Measurements from ENCODE around the gene CRYBG2. TPM values are rescaled to one million over a fixed set of nuclear protein-coding genes. Genes with fewer than 3 reads are reported as not detected.
A peak's percentile ranks its signal among the peaks of the same experiment; 100 is the strongest.

CRYBG2 gene
- total RNA-seq, 1 donor from 2014 or later: 2.8 TPM

DNA sequence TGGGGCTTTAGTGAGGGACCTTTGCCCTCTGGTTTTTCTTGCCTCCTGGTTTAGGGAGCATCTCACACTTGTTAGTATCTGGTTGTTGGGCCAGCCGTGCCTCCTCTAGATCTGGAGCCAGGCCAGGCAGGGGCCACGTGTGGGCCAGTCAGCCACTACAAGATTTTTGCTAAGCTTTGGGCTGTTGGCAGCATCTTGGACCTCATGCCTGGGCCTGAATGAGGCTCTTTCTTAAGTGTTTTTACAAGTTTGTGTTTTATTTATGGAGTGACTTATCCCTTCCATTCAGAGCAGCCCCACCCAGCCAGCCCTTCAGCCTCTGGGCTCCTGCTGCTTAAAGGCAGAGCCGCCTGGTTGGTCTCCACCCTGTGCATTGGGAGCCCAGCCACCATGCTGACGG, 75.6 kb downstream of the CRYBG2 start:
- no peak for DNase-seq (ENCODE audit: low read depth)
- TF ChIP-seq, protein P1, sequence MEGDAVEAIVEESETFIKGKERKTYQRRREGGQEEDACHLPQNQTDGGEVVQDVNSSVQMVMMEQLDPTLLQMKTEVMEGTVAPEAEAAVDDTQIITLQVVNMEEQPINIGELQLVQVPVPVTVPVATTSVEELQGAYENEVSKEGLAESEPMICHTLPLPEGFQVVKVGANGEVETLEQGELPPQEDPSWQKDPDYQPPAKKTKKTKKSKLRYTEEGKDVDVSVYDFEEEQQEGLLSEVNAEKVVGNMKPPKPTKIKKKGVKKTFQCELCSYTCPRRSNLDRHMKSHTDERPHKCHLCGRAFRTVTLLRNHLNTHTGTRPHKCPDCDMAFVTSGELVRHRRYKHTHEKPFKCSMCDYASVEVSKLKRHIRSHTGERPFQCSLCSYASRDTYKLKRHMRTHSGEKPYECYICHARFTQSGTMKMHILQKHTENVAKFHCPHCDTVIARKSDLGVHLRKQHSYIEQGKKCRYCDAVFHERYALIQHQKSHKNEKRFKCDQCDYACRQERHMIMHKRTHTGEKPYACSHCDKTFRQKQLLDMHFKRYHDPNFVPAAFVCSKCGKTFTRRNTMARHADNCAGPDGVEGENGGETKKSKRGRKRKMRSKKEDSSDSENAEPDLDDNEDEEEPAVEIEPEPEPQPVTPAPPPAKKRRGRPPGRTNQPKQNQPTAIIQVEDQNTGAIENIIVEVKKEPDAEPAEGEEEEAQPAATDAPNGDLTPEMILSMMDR (conservative IDR thresholded peaks at IDR 0.05; ENCODE audit: low read depth, low read length): no peak
- H3K4me3 ChIP-seq (ENCODE audit: low read depth, low read length): no peak overlapping the region

DNA sequence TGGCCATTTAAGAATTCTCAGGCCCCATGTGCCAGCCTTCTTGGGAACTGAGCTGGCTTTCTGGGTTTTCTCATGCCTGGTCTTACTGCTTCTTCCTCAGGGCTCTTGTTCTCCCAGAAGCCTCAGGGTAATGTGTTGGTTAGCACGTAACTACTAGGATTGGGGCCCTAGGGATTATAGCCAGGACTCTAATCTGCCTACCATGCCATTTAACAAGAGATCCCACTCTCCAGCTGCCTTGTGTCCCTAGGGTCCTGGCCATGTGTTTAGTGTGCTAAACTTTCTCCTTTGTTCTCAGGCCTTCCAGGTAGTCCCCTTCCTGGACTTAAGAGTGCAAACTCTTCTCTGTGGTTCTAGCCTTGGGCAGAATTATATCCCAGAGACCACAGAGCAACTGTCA, 76.2 kb downstream of the CRYBG2 start:
- no peak for DNase-seq (ENCODE audit: low read depth)
- TF ChIP-seq, protein P1 (conservative IDR thresholded peaks at IDR 0.05; ENCODE audit: low read depth, low read length): no peak
- no peak overlapping the region for H3K4me3 ChIP-seq (ENCODE audit: low read depth, low read length)

DNA sequence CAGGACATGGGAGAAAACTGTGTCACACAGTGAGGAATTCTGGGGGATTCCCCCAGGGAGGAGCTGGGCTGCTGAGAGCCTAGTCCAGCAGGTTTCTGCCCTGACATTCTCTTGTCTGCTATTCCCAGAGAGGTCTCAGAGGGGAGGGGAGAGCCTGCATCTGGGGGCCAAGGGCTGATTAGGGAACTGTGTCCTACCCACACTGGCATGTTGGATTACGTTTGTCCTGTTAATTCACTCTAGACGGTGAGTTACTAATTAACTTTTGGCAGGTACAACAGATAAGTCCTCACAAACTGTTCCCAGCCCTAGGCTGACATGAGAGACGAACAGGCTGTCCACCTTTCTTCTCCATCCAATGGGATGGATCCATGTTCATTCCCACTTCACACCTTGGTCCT, 76.7 kb downstream of the CRYBG2 start:
- TF ChIP-seq, protein P1 (conservative IDR thresholded peaks at IDR 0.05; ENCODE audit: low read depth, low read length): no peak
- no peak overlapping the region for H3K4me3 ChIP-seq (ENCODE audit: low read depth, low read length)
- DNase-seq (ENCODE audit: low read depth): no peak

- TF ChIP-seq, protein P1 (conservative IDR thresholded peaks at IDR 0.05; ENCODE audit: low read depth, low read length): no peak
- DNase-seq (ENCODE audit: low read depth): no peak
- no peak overlapping the region for H3K4me3 ChIP-seq (ENCODE audit: low read depth, low read length)
Measured at GRCh38 chr1:26276432-26276838, 77.5 kb downstream of the CRYBG2 start.

DNA sequence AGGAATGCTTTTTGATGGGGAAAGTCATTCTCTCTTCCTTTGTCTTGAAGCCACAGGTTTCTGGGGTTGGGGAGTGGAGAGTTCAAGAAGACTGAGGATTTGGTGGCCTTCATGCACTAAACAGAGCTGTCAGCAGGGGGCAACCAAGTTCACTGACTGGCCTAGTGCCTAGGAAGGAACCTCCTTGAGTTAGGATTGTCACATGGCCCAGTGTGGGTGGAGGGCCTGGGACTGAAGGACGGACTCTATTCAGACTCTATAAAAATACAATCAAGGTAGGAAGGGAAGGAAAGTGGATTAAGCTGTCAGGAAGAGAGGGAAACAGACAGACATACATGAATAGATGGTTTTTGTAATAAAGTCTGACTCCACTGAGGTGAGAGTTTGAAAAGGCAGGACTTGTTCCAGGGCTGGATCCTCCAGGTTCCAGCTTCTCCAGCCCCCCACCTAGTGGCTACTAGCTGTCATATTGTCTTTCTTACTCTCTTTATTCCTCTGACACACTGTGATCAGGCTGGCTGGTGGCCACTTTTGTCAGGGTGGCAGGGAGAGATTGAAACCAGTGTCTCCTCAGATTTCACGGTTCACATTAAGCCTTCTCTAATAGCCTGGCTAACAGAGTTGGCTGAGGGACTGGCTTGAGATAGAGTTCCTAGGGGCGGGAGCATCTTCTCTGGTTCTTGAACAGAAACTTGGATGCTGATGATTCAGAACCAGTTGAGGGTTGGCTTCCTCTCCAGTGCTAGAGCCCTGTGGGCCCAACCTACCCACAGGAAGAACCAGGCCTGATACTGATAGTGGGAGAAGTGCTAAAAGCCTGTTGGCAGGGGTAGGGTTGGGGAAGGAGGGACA, 78.1 kb downstream of the CRYBG2 start:
- TF ChIP-seq, protein P1 (conservative IDR thresholded peaks at IDR 0.05; ENCODE audit: low read depth, low read length): peak; percentile 81
- peak; percentile 59 for DNase-seq (ENCODE audit: low read depth)
- H3K4me3 ChIP-seq (ENCODE audit: low read depth, low read length): no peak overlapping the region

DNA sequence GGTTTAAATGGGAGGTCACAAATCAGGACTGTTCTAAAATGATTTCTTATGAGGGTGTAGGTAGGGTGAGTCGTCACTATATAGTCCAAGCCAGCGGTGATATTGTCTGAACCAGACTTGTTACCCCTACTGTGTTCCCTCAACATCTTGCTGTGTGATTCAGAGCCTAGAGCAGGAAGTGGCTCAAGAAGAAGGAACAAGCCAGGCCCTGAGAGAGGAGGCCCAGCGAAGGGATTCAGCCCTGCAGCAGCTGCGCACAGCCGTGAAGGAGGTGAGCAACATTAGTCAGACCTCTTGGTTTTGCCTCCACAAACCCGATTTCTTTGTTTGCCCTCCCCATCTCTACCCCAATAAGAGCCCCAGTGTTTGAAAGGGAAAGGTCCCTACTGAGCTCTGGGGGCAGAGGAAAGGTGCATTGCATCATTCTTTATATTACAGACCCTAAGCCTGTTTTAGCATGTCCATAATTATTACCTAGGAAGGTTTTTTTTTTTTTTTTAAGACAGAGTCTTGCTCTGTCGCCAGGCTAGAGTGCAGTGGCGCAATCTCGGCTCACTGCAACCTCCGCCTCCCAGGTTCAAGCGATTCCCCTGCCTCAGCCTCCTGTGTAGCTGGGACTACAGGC, 79.0 kb downstream of the CRYBG2 start:
- DNase-seq (ENCODE audit: low read depth): no peak
- TF ChIP-seq, protein P1 (conservative IDR thresholded peaks at IDR 0.05; ENCODE audit: low read depth, low read length): no peak
- H3K4me3 ChIP-seq (ENCODE audit: low read depth, low read length): no peak overlapping the region

Other genes starting within 250 kb of the CRYBG2 start
- gene PDIK1L, start 242.3 kb downstream of the CRYBG2 start, total RNA-seq: 3.0 and 12.3 TPM in 2 replicates
- not detected in 2 replicates for gene FAM110D, start 195.1 kb downstream of the CRYBG2 start, total RNA-seq
- not detected in 2 replicates for gene C1orf232, start 185.2 kb downstream of the CRYBG2 start, total RNA-seq
- gene ZNF593, start 184.2 kb downstream of the CRYBG2 start, total RNA-seq: 80.4 and 89.3 TPM in 2 replicates
- gene ZNF593OS, start 182.3 kb downstream of the CRYBG2 start, total RNA-seq: not detected in 2 replicates
- 6.7 and 14.8 TPM in 2 replicates for gene CNKSR1, start 176.6 kb downstream of the CRYBG2 start, total RNA-seq
- not detected in 2 replicates for gene CATSPER4, start 163.5 kb downstream of the CRYBG2 start, total RNA-seq
- 14.6 and 20.8 TPM in 2 replicates for gene CEP85, start 119.9 kb downstream of the CRYBG2 start, total RNA-seq
- gene SH3BGRL3, start 74.0 kb downstream of the CRYBG2 start, total RNA-seq: 119 and 184 TPM in 2 replicates
- 3.8 and 4.8 TPM in 2 replicates for gene UBXN11, start 47.5 kb downstream of the CRYBG2 start, total RNA-seq
- not detected in 2 replicates for gene CD52, start 36.2 kb downstream of the CRYBG2 start, total RNA-seq
- not detected in 2 replicates for gene ZNF683, start 18.6 kb upstream of the CRYBG2 start, total RNA-seq
- gene LIN28A, start 56.7 kb upstream of the CRYBG2 start, total RNA-seq: not detected in 2 replicates
- gene DHDDS, start 78.2 kb upstream of the CRYBG2 start, total RNA-seq: 28.4 and 47.9 TPM in 2 replicates
- gene HMGN2, start 118.3 kb upstream of the CRYBG2 start, total RNA-seq: 479 and 768 TPM in 2 replicates
- gene RPS6KA1, start 175.6 kb upstream of the CRYBG2 start, total RNA-seq: 63.8 and 66.5 TPM in 2 replicates